NB4 (cell line): ENCODE measurements around the gene NAALADL2.

Experiments
- DNase-seq: peaks from one replicate; pipeline ENCODE4 v3.0.0; 2010; ENCODE audit warnings: low read depth
- H3K4me3 ChIP-seq: one replicate; pipeline ENCODE4 v1.5.1; 2011; ENCODE audit warnings: mild to moderate bottlenecking, low read depth, low read length, moderate library complexity
- MAX ChIP-seq: IDR thresholded peaks from 2 replicates; pipeline ENCODE4 v1.6.1; 2011; ENCODE audit warnings: low read depth, low read length
- MYC ChIP-seq: IDR thresholded peaks from 2 replicates; pipeline ENCODE4 v1.6.1; 2011; ENCODE audit warnings: low read depth, low read length
- POLR2A ChIP-seq: IDR thresholded peaks from 2 replicates; pipeline ENCODE4 v1.6.1; 2011; ENCODE audit warnings: mild to moderate bottlenecking; ENCODE audit not compliant: insufficient read length; ENCODE audit errors: extremely low read depth
- TF ChIP-seq, protein P1 (sequence below): IDR thresholded peaks from one replicate; pipeline ENCODE4 v1.5.1; 2012; ENCODE audit warnings: low read depth, low read length

NAALADL2 gene

GRCh38 chr3:174938102-174938501 lies 79.0 kb downstream of the NAALADL2 start:
- no peak overlapping the region for H3K4me3 ChIP-seq
- no peak for DNase-seq

GRCh38 chr3:174940151-174940550 lies 81.0 kb downstream of the NAALADL2 start:
- TF ChIP-seq, protein P1, sequence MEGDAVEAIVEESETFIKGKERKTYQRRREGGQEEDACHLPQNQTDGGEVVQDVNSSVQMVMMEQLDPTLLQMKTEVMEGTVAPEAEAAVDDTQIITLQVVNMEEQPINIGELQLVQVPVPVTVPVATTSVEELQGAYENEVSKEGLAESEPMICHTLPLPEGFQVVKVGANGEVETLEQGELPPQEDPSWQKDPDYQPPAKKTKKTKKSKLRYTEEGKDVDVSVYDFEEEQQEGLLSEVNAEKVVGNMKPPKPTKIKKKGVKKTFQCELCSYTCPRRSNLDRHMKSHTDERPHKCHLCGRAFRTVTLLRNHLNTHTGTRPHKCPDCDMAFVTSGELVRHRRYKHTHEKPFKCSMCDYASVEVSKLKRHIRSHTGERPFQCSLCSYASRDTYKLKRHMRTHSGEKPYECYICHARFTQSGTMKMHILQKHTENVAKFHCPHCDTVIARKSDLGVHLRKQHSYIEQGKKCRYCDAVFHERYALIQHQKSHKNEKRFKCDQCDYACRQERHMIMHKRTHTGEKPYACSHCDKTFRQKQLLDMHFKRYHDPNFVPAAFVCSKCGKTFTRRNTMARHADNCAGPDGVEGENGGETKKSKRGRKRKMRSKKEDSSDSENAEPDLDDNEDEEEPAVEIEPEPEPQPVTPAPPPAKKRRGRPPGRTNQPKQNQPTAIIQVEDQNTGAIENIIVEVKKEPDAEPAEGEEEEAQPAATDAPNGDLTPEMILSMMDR = no peak
- no peak for DNase-seq
- no peak overlapping the region for H3K4me3 ChIP-seq

More at GRCh38 chr3:174938102-174938501, 79.0 kb downstream of the NAALADL2 start:
- TF ChIP-seq, protein P1 = no peak
- TF ChIP-seq MAX (no peak), POLR2A (no peak), MYC (no peak)

DNA sequence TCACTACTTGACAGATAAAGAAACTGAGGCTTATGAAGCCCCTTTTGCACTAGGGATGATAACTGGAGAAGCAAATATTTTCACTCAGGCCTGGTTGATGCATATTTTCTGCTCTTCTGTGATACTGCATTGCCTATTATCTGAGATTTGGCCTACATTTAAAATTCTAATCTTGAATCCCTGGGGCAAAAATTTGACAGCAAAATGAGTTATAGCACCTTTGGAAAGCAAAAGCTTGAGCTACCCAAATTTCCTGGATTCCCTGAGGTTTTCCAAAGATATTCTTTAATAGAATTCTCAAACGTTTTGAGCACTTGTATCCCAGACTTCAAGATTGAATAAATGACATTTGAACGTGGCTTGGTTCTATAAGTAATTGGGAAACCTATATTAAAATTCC lies 86.1 kb downstream of the NAALADL2 start:
- H3K4me3 ChIP-seq = no peak overlapping the region
- TF ChIP-seq MYC (no peak), POLR2A (no peak), MAX (no peak)
- TF ChIP-seq, protein P1 = no peak
- no peak for DNase-seq

DNA sequence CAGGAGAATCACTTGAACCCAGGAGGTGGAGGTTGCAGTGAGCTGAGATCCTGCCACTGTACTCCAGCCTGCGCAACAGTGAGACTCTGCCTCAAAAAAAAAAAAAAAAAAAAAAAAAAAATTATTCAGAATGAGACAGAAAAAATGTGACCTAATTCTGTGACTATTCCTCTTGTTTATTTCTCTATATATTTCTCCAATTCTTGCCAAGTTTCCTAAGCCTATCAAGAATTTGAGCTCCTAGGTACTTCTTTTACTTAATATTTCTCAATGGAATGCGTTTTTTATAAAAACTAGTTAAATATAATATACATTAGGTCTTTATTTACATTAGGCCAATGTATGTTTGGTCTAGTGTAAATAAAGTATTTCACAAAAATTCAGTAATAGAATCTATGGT lies 86.8 kb downstream of the NAALADL2 start:
- no peak for DNase-seq
- H3K4me3 ChIP-seq = no peak overlapping the region
- TF ChIP-seq POLR2A (no peak), MAX (no peak)
- TF ChIP-seq, protein P1 = no peak

DNA sequence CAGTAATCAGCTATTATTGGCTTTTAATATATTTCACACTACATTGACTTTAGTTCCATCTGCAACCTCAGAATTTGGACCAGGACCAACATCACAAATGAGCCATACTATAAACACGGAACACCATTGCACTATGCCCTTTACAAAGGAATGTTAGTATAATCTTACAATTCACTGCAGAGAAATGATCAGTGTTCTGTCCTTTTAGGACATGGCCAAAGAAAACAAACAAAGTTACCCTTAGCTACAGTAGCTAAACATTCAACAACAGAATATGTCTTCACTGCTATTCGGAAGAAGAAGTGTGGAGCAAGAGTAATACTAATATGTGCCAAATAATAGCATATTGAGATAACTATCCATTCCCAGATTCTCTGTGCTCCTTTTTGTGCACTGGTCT lies 90.4 kb downstream of the NAALADL2 start:
- DNase-seq = no peak
- no peak overlapping the region for H3K4me3 ChIP-seq
- TF ChIP-seq MYC = no peak
- TF ChIP-seq, protein P1 = no peak
- no peak for TF ChIP-seq MAX
- no peak for TF ChIP-seq POLR2A

- H3K4me3 ChIP-seq = no peak overlapping the region
- DNase-seq = no peak
- TF ChIP-seq MAX = no peak
- no peak for TF ChIP-seq POLR2A
- TF ChIP-seq MYC = no peak
- TF ChIP-seq, protein P1 = no peak
Observed at GRCh38 chr3:174951034-174951433, 91.9 kb downstream of the NAALADL2 start.
